ENCODE data around the gene HSPA9.

- TF ChIP-seq, protein P1, sequence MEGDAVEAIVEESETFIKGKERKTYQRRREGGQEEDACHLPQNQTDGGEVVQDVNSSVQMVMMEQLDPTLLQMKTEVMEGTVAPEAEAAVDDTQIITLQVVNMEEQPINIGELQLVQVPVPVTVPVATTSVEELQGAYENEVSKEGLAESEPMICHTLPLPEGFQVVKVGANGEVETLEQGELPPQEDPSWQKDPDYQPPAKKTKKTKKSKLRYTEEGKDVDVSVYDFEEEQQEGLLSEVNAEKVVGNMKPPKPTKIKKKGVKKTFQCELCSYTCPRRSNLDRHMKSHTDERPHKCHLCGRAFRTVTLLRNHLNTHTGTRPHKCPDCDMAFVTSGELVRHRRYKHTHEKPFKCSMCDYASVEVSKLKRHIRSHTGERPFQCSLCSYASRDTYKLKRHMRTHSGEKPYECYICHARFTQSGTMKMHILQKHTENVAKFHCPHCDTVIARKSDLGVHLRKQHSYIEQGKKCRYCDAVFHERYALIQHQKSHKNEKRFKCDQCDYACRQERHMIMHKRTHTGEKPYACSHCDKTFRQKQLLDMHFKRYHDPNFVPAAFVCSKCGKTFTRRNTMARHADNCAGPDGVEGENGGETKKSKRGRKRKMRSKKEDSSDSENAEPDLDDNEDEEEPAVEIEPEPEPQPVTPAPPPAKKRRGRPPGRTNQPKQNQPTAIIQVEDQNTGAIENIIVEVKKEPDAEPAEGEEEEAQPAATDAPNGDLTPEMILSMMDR (IDR thresholded peaks at IDR 0.05; ENCODE audit: borderline replicate concordance, extremely low read depth, low read length, poor library complexity, severe bottlenecking), result no peak
- no peak for TF ChIP-seq EZH2 (IDR thresholded peaks at IDR 0.05; ENCODE audit: borderline replicate concordance, low read depth, low read length, severe bottlenecking)
Observed at GRCh38 chr5:138514021-138514420, 61.2 kb downstream of the HSPA9 start.

All from DND-41 (cell line).